H1 (cell line): ENCODE measurements around the gene RNASE7. TPM values are rescaled to one million over a fixed set of nuclear protein-coding genes. Genes with fewer than 3 reads are reported as not detected.
A peak's percentile ranks its signal among the peaks of the same experiment; 100 is the strongest.

Experiments used
- BACH1 ChIP-seq: IDR thresholded peaks from 2 replicates; pipeline ENCODE4 v1.6.1; 2012; ENCODE audit warnings: low read length, improper control_type of control experiment
- CREB1 ChIP-seq: IDR thresholded peaks from 2 replicates; pipeline ENCODE4 v1.6.1; 2012; ENCODE audit warnings: inconsistent platforms
- E2F6 ChIP-seq: IDR thresholded peaks from 2 replicates; pipeline ENCODE4 v1.6.1; 2012; ENCODE audit warnings: inconsistent platforms
- EZH2 ChIP-seq: fragments of 200-600 bp; sonication (generic); IDR thresholded peaks from 2 replicates; pipeline ENCODE4 v1.7.1; 2012; ENCODE audit warnings: low read depth, mild to moderate bottlenecking, moderate library complexity, low read length, inconsistent platforms; ENCODE audit not compliant: severe bottlenecking
- GABPA ChIP-seq: IDR thresholded peaks from 2 replicates; pipeline ENCODE4 v1.6.1; 2011; ENCODE audit warnings: mild to moderate bottlenecking, low read length, moderate library complexity, borderline replicate concordance; ENCODE audit not compliant: insufficient read depth
- HDAC2 ChIP-seq, 2 experiments: fragments of 300-600 bp in 1 of 2; sonication (generic) in 1 of 2; IDR thresholded peaks; 2 replicates each; pipeline ENCODE4 v1.6.1; 2011 to 2012; ENCODE audit warnings: low read depth in 2 of 2, low read length in 2 of 2, mild to moderate bottlenecking in 2 of 2, moderate library complexity in 2 of 2, borderline replicate concordance in 1 of 2, inconsistent platforms in 1 of 2
- JUND ChIP-seq: IDR thresholded peaks from 2 replicates; pipeline ENCODE4 v1.6.1; 2011; ENCODE audit warnings: mild to moderate bottlenecking, improper control_type of control experiment, low read length
- KDM5A ChIP-seq: fragments of 200-600 bp; IDR thresholded peaks from 2 replicates; pipeline ENCODE4 v1.7.1; 2012; ENCODE audit warnings: mild to moderate bottlenecking, low read length, inconsistent platforms, mixed read lengths
- MAFK ChIP-seq: IDR thresholded peaks from 2 replicates; pipeline ENCODE4 v1.6.1; 2012; ENCODE audit warnings: low read depth, mild to moderate bottlenecking, improper control_type of control experiment, low read length
- MAX ChIP-seq: IDR thresholded peaks from 2 replicates; pipeline ENCODE4 v1.6.1; 2012; ENCODE audit warnings: inconsistent platforms
- NANOG ChIP-seq: IDR thresholded peaks from 2 replicates; pipeline ENCODE4 v1.6.1; 2011; ENCODE audit warnings: low read length, low read depth, mild to moderate bottlenecking, inconsistent platforms; ENCODE audit not compliant: insufficient read depth, poor library complexity, severe bottlenecking
- POLR2AphosphoS5 ChIP-seq: IDR thresholded peaks from 2 replicates; pipeline ENCODE4 v1.6.1; 2011; ENCODE audit warnings: low read depth, low read length
- RAD21 ChIP-seq, 2 experiments: IDR thresholded peaks in 1 of 2; conservative IDR thresholded peaks in 1 of 2; 2 replicates each; pipeline ENCODE4 v1.6.1; 2011; ENCODE audit warnings: low read depth in 2 of 2, low read length in 2 of 2, improper control_type of control experiment in 1 of 2, inconsistent platforms in 1 of 2, mild to moderate bottlenecking in 1 of 2, moderate library complexity in 1 of 2
- RNF2 ChIP-seq: fragments of 200-900, 300-1000 bp; sonication (generic); IDR thresholded peaks from 2 replicates; pipeline ENCODE4 v1.7.1; 2016; ENCODE audit warnings: borderline replicate concordance, low read depth, mild to moderate bottlenecking, antibody characterized with exemption, low read length; ENCODE audit not compliant: poor library complexity, severe bottlenecking; ENCODE audit errors: missing control alignments
- RXRA ChIP-seq: IDR thresholded peaks from 2 replicates; pipeline ENCODE4 v1.6.1; 2011; ENCODE audit warnings: low read depth, mild to moderate bottlenecking, low read length, moderate library complexity; ENCODE audit not compliant: insufficient read depth
- SAP30 ChIP-seq: fragments of 300-600 bp; sonication (generic); IDR thresholded peaks from 2 replicates; pipeline ENCODE4 v1.7.1; 2012; ENCODE audit warnings: low read length, moderate library complexity, mild to moderate bottlenecking, inconsistent platforms; ENCODE audit not compliant: insufficient read depth, insufficient replicate concordance
- SIN3A ChIP-seq, 2 experiments: IDR thresholded peaks in 1 of 2; conservative IDR thresholded peaks in 1 of 2; 2 replicates each; pipeline ENCODE4 v1.6.1; 2011 to 2012; ENCODE audit warnings: low read length in 2 of 2, improper control_type of control experiment in 1 of 2, low read depth in 1 of 2, mild to moderate bottlenecking in 1 of 2
- SIX5 ChIP-seq: IDR thresholded peaks from 2 replicates; pipeline ENCODE4 v1.6.1; 2011; ENCODE audit warnings: mild to moderate bottlenecking, low read depth, low read length
- SP4 ChIP-seq: IDR thresholded peaks from 2 replicates; pipeline ENCODE4 v1.6.1; 2012; ENCODE audit warnings: low read length, inconsistent platforms
- TAF7 ChIP-seq: optimal IDR thresholded peaks from 2 replicates; pipeline ENCODE3; 2011; ENCODE audit warnings: low read depth, mild to moderate bottlenecking, inconsistent platforms, low read length, moderate library complexity, borderline replicate concordance
- TEAD4 ChIP-seq: IDR thresholded peaks from 2 replicates; pipeline ENCODE4 v1.6.1; 2012; ENCODE audit warnings: low read depth, low read length, inconsistent platforms, mixed read lengths
- USF2 ChIP-seq: IDR thresholded peaks from 2 replicates; pipeline ENCODE4 v1.6.1; 2011; ENCODE audit warnings: low read length, improper control_type of control experiment
- polyA plus RNA-seq, 7 experiments: library from polyadenylated mRNA; depleted of rRNA in 3 of 7; stranded (reverse) in 5 of 7; unstranded in 2 of 7; fragments of >200 nt in 5 of 7; fragments of 200-250 nt in 2 of 7; gene quantifications; 1 replicate in 5 of 7; 2 replicates in 1 of 7; 4 replicates in 1 of 7; pipeline versions ENCODE4 v1.2.1 to v1.2.3, GENCODE V29; 2011 to 2013; ENCODE audit warnings: missing spikeins in 2 of 7, mixed read lengths in 2 of 7
- total RNA-seq: library from RNA; stranded (reverse); fragmentation: NEBNext Ultra II Directional; extraction: Animal tissue kit (Norgen Biotek cat#: 25700); gene quantifications from 2 replicates; pipeline ENCODE4 v1.2.1, GENCODE V29; 2021

Gene RNASE7
- total and polyA plus RNA-seq, 2 of the 8 experiments (the other 6 are each of a cell fraction or from before 2014, with no cell fraction given) = not detected

GRCh38 chr14:21014761-21015190, 27.4 kb upstream of the RNASE7 start (continued):
- TF ChIP-seq JUND = no peak
- TF ChIP-seq RXRA = no peak
- TF ChIP-seq RNF2 = no peak
- TF ChIP-seq SIX5 = no peak
- no peak for TF ChIP-seq HDAC2 (IDR thresholded peaks at IDR 0.05; ENCODE audit: borderline replicate concordance in 1 of 2, low read depth in 2 of 2, low read length in 2 of 2)
- TF ChIP-seq TEAD4 = peak; percentile 85
- TF ChIP-seq MAFK = no peak
- TF ChIP-seq RAD21 (IDR thresholded peaks at IDR 0.05 in 1 of 2, conservative IDR thresholded peaks at IDR 0.05 in 1 of 2; ENCODE audit: low read depth in 2 of 2, low read length in 2 of 2) = peak; percentile 98
- no peak for TF ChIP-seq POLR2AphosphoS5
- no peak for TF ChIP-seq EZH2
- TF ChIP-seq CREB1 = 0 out of 2 replicates have a peak, but pooled peaks have one; percentile 15
- no peak for TF ChIP-seq USF2
- TF ChIP-seq NANOG = peak; percentile 13
- TF ChIP-seq GABPA = no peak
- peak in 1 of 2 experiments; percentile 54; a peak in 1 of 4 replicates for TF ChIP-seq SIN3A (conservative IDR thresholded peaks at IDR 0.05 in 1 of 2, IDR thresholded peaks at IDR 0.05 in 1 of 2; ENCODE audit: low read depth in 1 of 2, low read length in 2 of 2)
- TF ChIP-seq MAX = no peak
- TF ChIP-seq SP4 = no peak
- TF ChIP-seq BACH1 = no peak
- TF ChIP-seq TAF7 = no peak
- TF ChIP-seq SAP30 = no peak
- no peak for TF ChIP-seq E2F6
- TF ChIP-seq KDM5A = no peak
